C4-2B (cell line): ENCODE data around the gene PSMD3.

Experiments used
- CTCF ChIP-seq: fragments of 450-650 bp; conservative IDR thresholded peaks from 2 replicates; pipeline ENCODE4 v1.5.1; 2017; ENCODE audit warnings: mild to moderate bottlenecking
- ZFX ChIP-seq: fragments of 450-650 bp; IDR thresholded peaks from 2 replicates; pipeline ENCODE4 v1.6.1; 2017

- TF ChIP-seq CTCF (no peak), ZFX (no peak)
Measured at GRCh38 chr17:39972271-39972670, 8.3 kb upstream of the PSMD3 start.
